Stimulated activated CD4-positive, alpha-beta T cell treated with anti-CD3 and anti-CD28 coated beads, TNF-alpha, amount 100 ng/mL, for 4 hours (primary cell): Measurements from ENCODE around the gene SPIC.

Source experiments
- DNase-seq, 3 experiments: peaks; one replicate each; pipeline ENCODE4 v3.0.0-alpha.2; 2020; ENCODE audit warnings: low read depth in 3 of 3

SPIC gene

GRCh38 chr12:101536069-101536674, 61.0 kb downstream of the SPIC start:
- DNase-seq = no peak
